GM19372 (cell line): Measurements from ENCODE around the gene BNIP1.
"Not testable (repeated sequence)": the region's sequence is repeated elsewhere in the genome, so short reads cannot be mapped to it uniquely, and the experiment has no call there.

ENCODE experiments used
- ATAC-seq: cut with Tn5 transposase; IDR thresholded peaks from one replicate; pipeline ENCODE4 v1.9.1; 2021; ENCODE audit warnings: mild to moderate bottlenecking, low read depth, moderate library complexity; ENCODE audit not compliant: unreplicated experiment

Gene BNIP1

GRCh38 chr5:173144200-173145176, at the start of gene BNIP1:
BNIP1 (plus strand) TSS chr5:173144531; CDS start chr5:173144546, 15 bp downstream.
- peak; percentile 89 for ATAC-seq

- no peak for ATAC-seq
These were observed 45.5 kb upstream of the BNIP1 start for GRCh38 chr5:173098787-173099186.

- no peak for ATAC-seq
These were observed 44.9 kb upstream of the BNIP1 start for GRCh38 chr5:173099461-173099860.

GRCh38 chr5:173101245-173101644, 43.1 kb upstream of the BNIP1 start:
- no peak for ATAC-seq

GRCh38 chr5:173103411-173103810, 40.9 kb upstream of the BNIP1 start:
- no peak for ATAC-seq

- no peak for ATAC-seq
These were observed 35.4 kb upstream of the BNIP1 start for GRCh38 chr5:173108914-173109313.

GRCh38 chr5:173114536-173114935, 29.8 kb upstream of the BNIP1 start:
- ATAC-seq = no peak

- ATAC-seq = no peak
These were observed 24.6 kb upstream of the BNIP1 start for GRCh38 chr5:173119719-173120118.

GRCh38 chr5:173123416-173123815, 20.9 kb upstream of the BNIP1 start:
- ATAC-seq = no peak

GRCh38 chr5:173132166-173132565, 12.2 kb upstream of the BNIP1 start:
- not testable (repeated sequence) for ATAC-seq

GRCh38 chr5:173138707-173139106, 5.6 kb upstream of the BNIP1 start:
- no peak for ATAC-seq

- ATAC-seq = no peak
These were observed 4.7 kb upstream of the BNIP1 start for GRCh38 chr5:173139631-173140030.

GRCh38 chr5:173140769-173141168, 3.6 kb upstream of the BNIP1 start:
- ATAC-seq = no peak

GRCh38 chr5:173143567-173143966, 764 bp upstream of the BNIP1 start:
- ATAC-seq = no peak

- ATAC-seq = no peak
These were observed 4.0 kb downstream of the BNIP1 start for GRCh38 chr5:173148354-173148753.

GRCh38 chr5:173152547-173152946, 8.2 kb downstream of the BNIP1 start:
- no peak for ATAC-seq

GRCh38 chr5:173153842-173154241, 9.5 kb downstream of the BNIP1 start:
- no peak for ATAC-seq

- ATAC-seq = not testable (repeated sequence)
These were observed 10.3 kb downstream of the BNIP1 start for GRCh38 chr5:173154619-173155018.

- ATAC-seq = no peak
These were observed 11.6 kb downstream of the BNIP1 start for GRCh38 chr5:173155912-173156311.

GRCh38 chr5:173158366-173158765, 14.0 kb downstream of the BNIP1 start:
- no peak for ATAC-seq

GRCh38 chr5:173159256-173159655, 14.9 kb downstream of the BNIP1 start:
- no peak for ATAC-seq

- no peak for ATAC-seq
These were observed 16.8 kb downstream of the BNIP1 start for GRCh38 chr5:173161148-173161547.
